Fibroblast of pulmonary artery (primary cell): ENCODE data around the gene KLC1.

Source experiments
- DNase-seq: peaks from one replicate; pipeline ENCODE4 v3.0.0-alpha.2; 2010; ENCODE audit warnings: low read depth
- H3K4me3 ChIP-seq: replicated peaks from 2 replicates; pipeline ENCODE4 v1.5.1; 2011; ENCODE audit warnings: low read depth, mild to moderate bottlenecking, control low read depth, low read length, moderate library complexity
- TF ChIP-seq, protein P1 (sequence below): IDR thresholded peaks from 2 replicates; pipeline ENCODE4 v1.5.1; 2011; ENCODE audit warnings: mild to moderate bottlenecking, control low read depth, low read length, inconsistent platforms; ENCODE audit errors: missing control alignments

The KLC1 gene

DNA sequence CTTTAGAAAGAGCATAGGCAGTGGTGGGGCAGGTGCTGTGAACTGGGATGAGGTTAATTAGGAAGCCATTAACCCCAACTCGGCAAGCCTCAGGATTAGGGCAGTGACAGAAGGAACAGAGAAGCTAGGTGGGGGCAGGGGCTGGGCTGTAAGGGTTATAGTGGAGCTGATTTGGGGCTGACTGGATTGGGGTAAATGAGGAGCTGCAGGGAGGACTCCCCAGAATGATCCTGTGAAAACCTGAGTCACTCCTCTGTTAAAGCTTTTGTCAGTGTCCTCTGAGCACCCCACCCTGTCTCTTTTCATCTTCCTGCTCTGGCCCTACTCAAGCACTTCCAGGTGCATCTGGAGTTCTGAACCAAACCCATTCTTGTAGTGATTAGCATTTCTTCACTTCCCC is 4.4 kb downstream of the KLC1 start:
- TF ChIP-seq, protein P1, sequence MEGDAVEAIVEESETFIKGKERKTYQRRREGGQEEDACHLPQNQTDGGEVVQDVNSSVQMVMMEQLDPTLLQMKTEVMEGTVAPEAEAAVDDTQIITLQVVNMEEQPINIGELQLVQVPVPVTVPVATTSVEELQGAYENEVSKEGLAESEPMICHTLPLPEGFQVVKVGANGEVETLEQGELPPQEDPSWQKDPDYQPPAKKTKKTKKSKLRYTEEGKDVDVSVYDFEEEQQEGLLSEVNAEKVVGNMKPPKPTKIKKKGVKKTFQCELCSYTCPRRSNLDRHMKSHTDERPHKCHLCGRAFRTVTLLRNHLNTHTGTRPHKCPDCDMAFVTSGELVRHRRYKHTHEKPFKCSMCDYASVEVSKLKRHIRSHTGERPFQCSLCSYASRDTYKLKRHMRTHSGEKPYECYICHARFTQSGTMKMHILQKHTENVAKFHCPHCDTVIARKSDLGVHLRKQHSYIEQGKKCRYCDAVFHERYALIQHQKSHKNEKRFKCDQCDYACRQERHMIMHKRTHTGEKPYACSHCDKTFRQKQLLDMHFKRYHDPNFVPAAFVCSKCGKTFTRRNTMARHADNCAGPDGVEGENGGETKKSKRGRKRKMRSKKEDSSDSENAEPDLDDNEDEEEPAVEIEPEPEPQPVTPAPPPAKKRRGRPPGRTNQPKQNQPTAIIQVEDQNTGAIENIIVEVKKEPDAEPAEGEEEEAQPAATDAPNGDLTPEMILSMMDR, result no peak
- DNase-seq, result no peak
- no peak overlapping the region for H3K4me3 ChIP-seq

DNA sequence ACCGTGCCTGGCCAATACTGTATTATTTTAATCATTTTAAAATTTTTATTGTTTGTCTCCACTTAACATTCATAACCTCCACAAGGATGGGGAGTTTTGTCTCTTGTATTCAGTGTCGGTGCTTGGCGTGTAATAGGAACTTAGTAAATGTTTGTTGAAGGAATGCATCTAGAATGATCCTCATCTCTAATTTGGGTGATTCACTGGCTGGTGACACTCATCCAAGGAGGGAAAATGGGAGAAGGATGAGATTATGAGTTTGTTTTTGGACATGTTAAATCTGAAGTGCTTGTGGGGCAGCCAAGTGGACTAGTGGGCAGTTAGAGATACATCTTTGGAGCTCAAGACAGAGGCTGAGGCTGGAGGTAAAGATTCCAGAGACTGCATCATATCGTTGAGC is 5.1 kb downstream of the KLC1 start:
- DNase-seq, result no peak
- H3K4me3 ChIP-seq, result no peak overlapping the region
- TF ChIP-seq, protein P1, result no peak

DNA sequence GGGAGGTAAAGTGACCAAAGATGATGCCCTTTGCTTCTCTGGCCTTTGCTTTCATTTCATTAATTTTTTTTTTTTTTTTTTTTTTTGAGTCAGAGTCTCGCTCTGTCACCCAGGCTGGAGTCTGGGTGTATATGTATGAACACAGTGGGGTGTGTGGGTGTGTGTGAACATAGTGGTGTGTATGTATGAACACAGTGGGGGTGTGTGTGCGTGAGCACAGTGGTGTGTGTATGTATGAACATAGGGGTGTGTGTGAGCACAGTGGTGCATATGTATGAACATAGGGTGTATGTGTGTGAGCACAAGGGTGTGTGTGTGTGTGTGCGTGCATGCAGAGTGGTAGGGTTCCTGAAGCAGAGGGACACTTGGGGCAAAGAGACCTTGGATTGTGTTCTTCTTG is 9.6 kb downstream of the KLC1 start:
- TF ChIP-seq, protein P1, result no peak
- DNase-seq, result no peak
- no peak overlapping the region for H3K4me3 ChIP-seq

DNA sequence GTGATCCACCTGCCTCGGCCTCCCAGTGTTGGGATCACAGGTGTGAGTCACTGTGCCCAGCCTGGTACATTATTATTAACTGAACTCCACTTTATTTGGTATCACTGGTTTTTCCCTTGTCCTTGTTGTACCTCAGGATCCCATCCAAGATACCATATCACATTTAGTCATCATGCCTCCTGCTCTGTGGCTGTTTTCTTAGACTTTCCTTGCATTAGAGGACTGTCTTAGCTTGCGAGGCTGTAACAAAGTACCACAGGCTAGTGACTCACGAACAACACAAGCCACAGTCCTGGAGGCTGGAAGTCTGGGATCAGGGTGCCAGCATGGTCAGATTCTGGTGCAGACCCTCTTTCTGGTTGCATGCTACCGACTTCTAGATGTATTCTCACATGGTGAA is 12.2 kb downstream of the KLC1 start:
- H3K4me3 ChIP-seq, result no peak overlapping the region
- TF ChIP-seq, protein P1, result no peak
- no peak for DNase-seq

DNA sequence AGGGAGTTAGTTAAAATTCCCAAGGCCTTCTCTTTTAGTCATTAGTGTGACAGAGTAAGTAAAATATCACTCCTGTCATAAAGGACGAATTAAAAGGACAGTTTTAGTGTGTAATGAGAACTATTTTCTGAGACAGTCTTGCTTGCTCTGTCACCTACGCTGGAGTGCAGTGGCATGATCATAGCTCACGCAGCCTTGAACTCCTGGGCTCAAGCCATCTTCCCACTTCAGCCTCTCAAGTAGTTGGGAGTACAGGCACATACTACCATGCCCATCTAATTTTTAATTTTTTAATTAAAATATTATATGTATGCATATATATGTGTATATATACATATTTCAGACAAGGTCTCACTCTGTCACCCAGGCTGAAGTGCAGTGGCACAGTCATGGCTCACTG is 17.2 kb downstream of the KLC1 start:
- no peak overlapping the region for H3K4me3 ChIP-seq
- no peak for DNase-seq
- TF ChIP-seq, protein P1, result no peak

DNA sequence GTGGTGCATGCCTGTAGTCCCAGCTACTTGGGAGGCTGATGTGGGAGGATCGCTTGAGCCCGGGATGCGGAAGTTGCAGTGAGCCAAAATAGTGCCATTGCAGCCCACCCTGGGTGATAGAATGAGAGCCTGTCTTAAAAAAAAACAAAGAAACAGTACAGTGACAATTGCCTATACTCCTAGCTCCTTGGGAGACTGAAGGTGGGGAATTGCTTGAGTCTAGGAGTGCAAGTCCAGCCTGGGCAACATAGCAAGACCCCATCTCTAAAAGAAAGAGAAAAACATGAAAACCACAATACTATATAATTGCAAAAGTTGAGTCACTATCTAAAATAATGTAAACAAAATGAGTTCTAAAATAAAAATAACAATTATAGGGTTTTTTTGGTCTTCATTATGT is 20.0 kb downstream of the KLC1 start:
- DNase-seq, result no peak
- H3K4me3 ChIP-seq, result no peak overlapping the region
- TF ChIP-seq, protein P1, result no peak

DNA sequence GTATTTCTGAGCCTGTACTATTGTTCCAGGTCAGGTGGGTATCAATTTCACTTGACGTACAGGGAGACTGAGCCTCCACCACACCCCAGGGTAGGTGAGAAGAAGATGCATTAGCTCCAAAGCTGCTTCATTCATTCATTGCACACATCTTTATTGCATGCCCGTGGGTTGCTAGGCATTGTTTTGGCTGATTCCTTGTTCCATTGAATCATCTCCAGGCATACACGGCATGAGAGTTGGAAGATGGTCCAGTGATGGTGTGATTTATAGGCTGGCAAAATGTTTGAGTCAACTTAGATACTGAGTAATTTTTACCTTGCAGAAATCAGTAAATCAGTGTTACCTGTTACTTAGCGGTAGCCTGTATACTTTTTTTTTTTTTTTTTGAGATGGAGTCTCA is 21.2 kb downstream of the KLC1 start:
- DNase-seq, result no peak
- no peak overlapping the region for H3K4me3 ChIP-seq
- TF ChIP-seq, protein P1, result no peak
